CD4-positive, CD25-positive, alpha-beta regulatory T cell (primary cell): ENCODE measurements around the gene MBLAC1. TPM values are rescaled to one million over a fixed set of nuclear protein-coding genes. Genes with fewer than 3 reads are reported as not detected.

Source experiments
- ATAC-seq, 2 donors: fragments of 150-1000 bp; cut with Tn5 transposase; one replicate each; pipeline ENCODE4 v1.10.0; 2021; ENCODE audit warnings: low read depth in 2 of 2, moderate number of reproducible peaks in 2 of 2, moderate library complexity in 1 of 2
- DNase-seq, 3 donors: peaks; one replicate each; pipeline versions ENCODE4 v3.0.0 to v3.0.0-alpha.2; 2012 to 2022; ENCODE audit warnings: mixed read lengths in 1 of 3
- H3K27ac ChIP-seq: one replicate; pipeline ENCODE4 v1.7.0; 2013; ENCODE audit warnings: mild to moderate bottlenecking, low read length; ENCODE audit not compliant: insufficient read depth, poor library complexity, severe bottlenecking
- H3K27me3 ChIP-seq: one replicate; pipeline ENCODE4 v1.7.0; 2013; ENCODE audit warnings: low read length; ENCODE audit not compliant: control insufficient read depth, insufficient read depth
- H3K36me3 ChIP-seq: one replicate; pipeline ENCODE4 v1.7.0; 2013; ENCODE audit warnings: mild to moderate bottlenecking, low read length, moderate library complexity; ENCODE audit not compliant: control insufficient read depth, insufficient read depth
- H3K4me1 ChIP-seq: 2 replicates; pipeline ENCODE4 v1.7.0; 2013; ENCODE audit warnings: mild to moderate bottlenecking, low read length; ENCODE audit not compliant: insufficient read depth, control insufficient read depth, poor library complexity, severe bottlenecking
- H3K4me3 ChIP-seq: one replicate; pipeline ENCODE4 v1.7.0; 2013; ENCODE audit warnings: low read depth, mild to moderate bottlenecking, low read length, moderate library complexity
- H3K9me3 ChIP-seq, 2 experiments: 1 replicate in 1 of 2; 2 replicates in 1 of 2; pipeline ENCODE4 v1.7.0; 2013; ENCODE audit warnings: low read length in 2 of 2, mild to moderate bottlenecking in 1 of 2, moderate library complexity in 1 of 2; ENCODE audit not compliant: control insufficient read depth in 2 of 2
- H3K27ac Mint-ChIP-seq, 3 donors: one replicate each; pipeline ENCODE4 v1.8.0; 2020 to 2022; ENCODE audit warnings: mild to moderate bottlenecking in 3 of 3, mixed read lengths in 3 of 3, moderate library complexity in 2 of 3
- H3K27me3 Mint-ChIP-seq: one replicate; pipeline ENCODE4 v1.8.0; 2022; ENCODE audit warnings: mild to moderate bottlenecking, mixed read lengths
- H3K36me3 Mint-ChIP-seq: one replicate; pipeline ENCODE4 v1.8.0; 2020; ENCODE audit warnings: mixed read lengths
- H3K4me1 Mint-ChIP-seq, 4 donors: one replicate each; pipeline ENCODE4 v1.8.0; 2020 to 2022; ENCODE audit warnings: mixed read lengths in 4 of 4, mild to moderate bottlenecking in 1 of 4
- H3K4me3 Mint-ChIP-seq, 4 donors: one replicate each; pipeline ENCODE4 v1.8.0; 2020 to 2022; ENCODE audit warnings: mild to moderate bottlenecking in 4 of 4, mixed read lengths in 4 of 4, moderate library complexity in 3 of 4
- H3K9me3 Mint-ChIP-seq, 7 donors: one replicate each; pipeline ENCODE4 v1.8.0; 2020 to 2022; ENCODE audit warnings: mixed read lengths in 7 of 7, mild to moderate bottlenecking in 3 of 7, moderate library complexity in 2 of 7
- polyA plus RNA-seq, 4 donors: library from polyadenylated mRNA; unstranded; fragments of 300-500 nt; fragmentation: Illumina TruSeq; gene quantifications; one replicate each; pipeline ENCODE4 v1.2.3, GENCODE V29; 2021
- total RNA-seq: library from RNA; stranded (reverse); gene quantifications from one replicate; pipeline ENCODE4 v1.2.3, GENCODE V29; 2022

MBLAC1 gene
- total and polyA plus RNA-seq, 5 donors from 2014 or later = 1.6 to 4.0 (median 2.3) TPM

DNA sequence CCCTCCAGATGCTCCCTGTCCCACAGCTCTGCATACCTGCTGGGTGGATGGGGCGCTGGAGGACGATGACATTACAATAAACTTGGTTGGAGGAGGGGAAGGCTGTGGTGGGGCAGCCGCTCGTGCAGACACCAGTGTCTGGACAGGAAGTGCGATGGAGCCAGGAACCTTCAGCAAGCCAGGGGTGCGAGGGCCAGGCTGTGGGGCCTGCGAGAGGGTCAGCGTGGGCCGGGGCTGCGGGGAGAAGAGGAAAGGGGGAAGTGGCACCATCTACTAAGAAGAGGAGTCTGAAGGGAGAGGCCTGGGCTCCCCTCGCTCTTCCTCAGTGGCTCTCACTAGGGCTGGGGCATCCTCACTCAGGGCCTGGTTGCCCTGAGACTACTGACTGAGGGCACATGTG is 18.9 kb upstream of the MBLAC1 start:
- no peaks in the 10 kb centered on the region for H3K4me1 ChIP-seq
- H3K36me3 Mint-ChIP-seq = peaks cover 23% of the 10 kb centered on the region
- no peaks in the 10 kb centered on the region for H3K27me3 Mint-ChIP-seq
- no peaks in the 10 kb centered on the region for H3K9me3 Mint-ChIP-seq
- no peaks in the 10 kb centered on the region for H3K27me3 ChIP-seq
- no peak for DNase-seq
- H3K9me3 ChIP-seq = no peaks in the 10 kb centered on the region
- H3K4me3 Mint-ChIP-seq = peak overlapping the region in 2 of 4 donors; percentile 44 to 71
- H3K4me3 ChIP-seq = no peak overlapping the region
- H3K36me3 ChIP-seq = peaks cover 38% of the 10 kb centered on the region
- peaks cover 0 to 2% (median 0%) of the 10 kb centered on the region in 4 donors for H3K4me1 Mint-ChIP-seq
- no peak for ATAC-seq
- H3K27ac Mint-ChIP-seq = no peak overlapping the region
- no peak overlapping the region for H3K27ac ChIP-seq

- Histone ChIP-seq H3K4me1 (no peaks in the 10 kb centered on the region), H3K27me3 (no peaks in the 10 kb centered on the region), H3K9me3 (no peaks in the 10 kb centered on the region), H3K27ac (no peak overlapping the region), H3K4me3 (no peak overlapping the region), H3K36me3 (peaks cover 49% of the 10 kb centered on the region)
- peaks cover 23% of the 10 kb centered on the region for H3K36me3 Mint-ChIP-seq
- no peak for ATAC-seq
- H3K27ac Mint-ChIP-seq = no peak overlapping the region
- no peaks in the 10 kb centered on the region for H3K4me1 Mint-ChIP-seq
- DNase-seq = no peak
- no peaks in the 10 kb centered on the region for H3K27me3 Mint-ChIP-seq
- H3K9me3 Mint-ChIP-seq = no peaks in the 10 kb centered on the region
- H3K4me3 Mint-ChIP-seq = no peak overlapping the region
These were observed 17.1 kb upstream of the MBLAC1 start for GRCh38 chr7:100109521-100110163.

DNA sequence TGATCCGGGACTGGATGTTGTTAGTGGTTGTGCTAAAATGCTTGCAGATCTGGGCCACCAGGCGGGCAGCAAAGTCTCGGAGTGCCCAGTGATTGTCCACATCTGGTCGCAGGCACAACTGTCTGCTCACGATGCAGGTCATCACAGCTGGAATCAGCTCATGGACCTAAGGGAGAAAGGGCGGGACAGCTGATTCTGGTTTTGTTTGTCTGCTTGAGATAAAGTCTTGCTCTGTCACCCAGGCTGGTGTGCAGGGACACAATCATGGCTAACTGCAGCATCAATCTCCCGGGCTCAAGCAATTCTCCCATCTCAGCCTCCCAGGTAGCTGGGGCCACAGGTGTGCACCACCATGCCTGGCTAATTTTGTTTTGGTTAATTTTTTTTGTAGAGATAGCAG is 15.6 kb upstream of the MBLAC1 start:
- H3K27ac Mint-ChIP-seq = no peak overlapping the region
- no peaks in the 10 kb centered on the region for H3K4me1 Mint-ChIP-seq
- Histone ChIP-seq H3K27ac (no peak overlapping the region), H3K9me3 (no peaks in the 10 kb centered on the region), H3K27me3 (no peaks in the 10 kb centered on the region), H3K4me1 (no peaks in the 10 kb centered on the region), H3K4me3 (no peak overlapping the region), H3K36me3 (peaks cover 49% of the 10 kb centered on the region)
- no peaks in the 10 kb centered on the region for H3K27me3 Mint-ChIP-seq
- no peak overlapping the region for H3K4me3 Mint-ChIP-seq
- peaks cover 23% of the 10 kb centered on the region for H3K36me3 Mint-ChIP-seq
- ATAC-seq (no peak), DNase-seq (no peak)
- H3K9me3 Mint-ChIP-seq = no peaks in the 10 kb centered on the region

DNA sequence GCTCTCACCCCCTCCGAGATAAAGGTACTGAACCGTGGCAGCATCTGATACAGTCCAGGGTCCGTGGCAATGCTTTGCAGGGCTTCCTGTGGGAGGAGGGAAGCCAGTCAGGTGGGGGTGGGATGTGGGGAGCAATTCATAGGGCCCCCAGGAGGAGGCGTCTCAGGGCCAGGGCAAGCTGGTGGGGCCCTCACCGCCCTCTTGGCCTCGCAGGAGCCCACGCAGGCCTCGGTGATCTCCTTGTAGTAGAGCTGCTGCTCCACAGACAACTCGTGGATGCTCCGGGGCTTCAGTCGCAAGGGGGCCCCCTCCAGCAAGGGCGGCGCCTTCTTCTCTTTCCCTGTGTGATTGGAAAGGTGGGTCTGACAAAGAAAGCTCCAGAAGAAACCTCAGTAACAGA is 14.9 kb upstream of the MBLAC1 start:
- no peak overlapping the region for H3K27ac Mint-ChIP-seq
- ATAC-seq (no peak), DNase-seq (no peak)
- H3K27me3 ChIP-seq = no peaks in the 10 kb centered on the region
- peaks cover 48% of the 10 kb centered on the region for H3K36me3 ChIP-seq
- no peaks in the 10 kb centered on the region for H3K27me3 Mint-ChIP-seq
- no peak overlapping the region for H3K4me3 ChIP-seq
- H3K4me3 Mint-ChIP-seq = no peak overlapping the region
- peaks cover 0 to 4% (median 0%) of the 10 kb centered on the region in 4 donors for H3K4me1 Mint-ChIP-seq
- no peaks in the 10 kb centered on the region for H3K4me1 ChIP-seq
- H3K9me3 ChIP-seq = no peaks in the 10 kb centered on the region
- no peaks in the 10 kb centered on the region for H3K9me3 Mint-ChIP-seq
- peaks cover 23% of the 10 kb centered on the region for H3K36me3 Mint-ChIP-seq
- H3K27ac ChIP-seq = no peak overlapping the region

- H3K36me3 ChIP-seq = peaks cover 27% of the 10 kb centered on the region
- no peak overlapping the region for H3K4me3 ChIP-seq
- no peaks in the 10 kb centered on the region for H3K27me3 ChIP-seq
- H3K9me3 Mint-ChIP-seq = no peaks in the 10 kb centered on the region
- no peaks in the 10 kb centered on the region for H3K9me3 ChIP-seq
- H3K36me3 Mint-ChIP-seq = peaks cover 12% of the 10 kb centered on the region
- H3K4me3 Mint-ChIP-seq = no peak overlapping the region
- no peak overlapping the region for H3K27ac Mint-ChIP-seq
- ATAC-seq (no peak), DNase-seq (no peak)
- no peak overlapping the region for H3K27ac ChIP-seq
- H3K4me1 ChIP-seq = peaks cover 15% of the 10 kb centered on the region
- peaks cover 0 to 16% (median 5%) of the 10 kb centered on the region in 4 donors for H3K4me1 Mint-ChIP-seq
- no peaks in the 10 kb centered on the region for H3K27me3 Mint-ChIP-seq
These were observed 11.7 kb upstream of the MBLAC1 start for GRCh38 chr7:100115026-100115425.

DNA sequence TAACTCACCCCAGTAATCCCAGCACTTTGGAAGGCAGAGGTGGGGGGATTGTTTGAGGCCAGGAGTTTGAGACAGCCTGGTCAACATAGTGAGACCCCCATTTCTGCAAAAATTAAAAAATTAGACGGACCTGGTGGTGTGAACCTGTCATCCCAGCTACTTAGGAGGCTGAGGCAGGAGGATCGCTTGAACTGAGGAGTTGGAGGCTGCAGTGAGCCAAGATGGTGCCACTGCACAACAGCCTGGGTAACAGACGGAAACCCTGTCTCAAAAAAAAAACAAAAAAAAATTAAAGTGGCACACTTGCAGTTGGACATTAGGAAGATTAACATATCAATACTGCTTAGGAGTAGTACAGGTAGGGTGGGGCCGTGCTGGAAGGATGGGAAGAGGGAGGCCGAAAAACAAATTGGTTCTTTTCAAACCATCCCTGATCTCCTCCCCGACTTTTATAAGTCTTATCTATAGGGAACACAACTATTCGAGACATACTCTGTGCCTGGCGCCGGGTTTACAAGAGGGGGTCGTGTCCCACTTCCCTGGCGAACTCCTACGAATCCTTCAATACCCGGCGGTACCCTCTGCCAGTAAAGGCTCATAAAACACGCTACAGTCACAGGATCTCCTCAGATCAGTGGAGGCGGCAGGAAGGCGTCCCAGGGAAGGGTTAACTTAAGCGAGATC is 8.2 kb upstream of the MBLAC1 start:
- peaks cover 23% of the 10 kb centered on the region for H3K4me1 ChIP-seq
- H3K27me3 ChIP-seq = no peaks in the 10 kb centered on the region
- H3K9me3 ChIP-seq = no peaks in the 10 kb centered on the region
- Mint-ChIP-seq H3K36me3 (no peaks in the 10 kb centered on the region), H3K4me1 (peaks cover 0 to 29% (median 13%) of the 10 kb centered on the region in 4 donors), H3K4me3 (peak overlapping the region; percentile 95 to 99 (median 98)), H3K27me3 (peaks cover 5% of the 10 kb centered on the region), H3K27ac (peak overlapping the region; percentile 97 to 100 (median 98)), H3K9me3 (no peaks in the 10 kb centered on the region)
- H3K36me3 ChIP-seq = peaks cover 10% of the 10 kb centered on the region
- H3K4me3 ChIP-seq = peak overlapping the region; percentile 95
- ATAC-seq (no peak), DNase-seq (no peak)
- peak overlapping the region; percentile 95 for H3K27ac ChIP-seq

- ATAC-seq = peak; percentile 64 to 71
- Mint-ChIP-seq H3K27me3 (peaks cover 5% of the 10 kb centered on the region), H3K4me3 (peak within 1 kb of the TSS; percentile 95 to 99 (median 98)), H3K4me1 (peaks cover 0 to 32% (median 15%) of the 10 kb centered on the region in 4 donors), H3K27ac (peak within 1 kb of the TSS; percentile 97 to 100 (median 98)), H3K36me3 (no peaks in the 10 kb centered on the region), H3K9me3 (no peaks in the 10 kb centered on the region)
- peak within 1 kb of the TSS; percentile 95 for H3K4me3 ChIP-seq
- no peaks in the 10 kb centered on the region for H3K27me3 ChIP-seq
- H3K36me3 ChIP-seq = peaks cover 5% of the 10 kb centered on the region
- H3K9me3 ChIP-seq = no peaks in the 10 kb centered on the region
- peak within 1 kb of the TSS; percentile 95 for H3K27ac ChIP-seq
- H3K4me1 ChIP-seq = peaks cover 24% of the 10 kb centered on the region
- DNase-seq = peak; percentile 92 to 96 (median 95)
These were observed 7.4 kb upstream of the MBLAC1 start, which contains the start of the genes CNPY4 and TAF6 for GRCh38 chr7:100119072-100119969. CNPY4 (plus strand) TSS chr7:100119634; CDS start chr7:100119745, 111 bp downstream. TAF6 (minus strand) TSS chr7:100119358; CDS start chr7:100114209, 5,149 bp downstream.
